KMS-11 (cell line): Measurements from ENCODE around the gene LARP7.
"Not testable (repeated sequence)": the region's sequence is repeated elsewhere in the genome, so short reads cannot be mapped to it uniquely, and the experiment has no call there.

Experiments used
- H2AFZ ChIP-seq: fragments of 200-600 bp; sonication (generic); 2 replicates; pipeline ENCODE4 v1.6.1; 2016; ENCODE audit warnings: antibody characterized with exemption, mixed run types, low read depth
- H3K27ac ChIP-seq: fragments of 200-600 bp; sonication (generic); 2 replicates; pipeline ENCODE4 v1.6.1; 2016; ENCODE audit warnings: mild to moderate bottlenecking, mixed run types
- H3K27me3 ChIP-seq: fragments of 200-600 bp; sonication (generic); 2 replicates; pipeline ENCODE4 v1.6.1; 2017; ENCODE audit warnings: mild to moderate bottlenecking, low read depth, mixed run types, moderate library complexity; ENCODE audit not compliant: insufficient read depth
- H3K36me3 ChIP-seq: fragments of 200-600 bp; sonication (generic); 2 replicates; pipeline ENCODE4 v1.6.1; 2017; ENCODE audit warnings: mild to moderate bottlenecking, mixed run types; ENCODE audit not compliant: insufficient read depth
- H3K4me1 ChIP-seq: fragments of 200-600 bp; sonication (generic); 2 replicates; pipeline ENCODE4 v1.6.1; 2016; ENCODE audit warnings: mild to moderate bottlenecking, low read depth, mixed run types; ENCODE audit not compliant: poor library complexity, severe bottlenecking
- H3K4me2 ChIP-seq: fragments of 200-600 bp; sonication (generic); 2 replicates; pipeline ENCODE4 v1.7.0; 2016; ENCODE audit warnings: mild to moderate bottlenecking, mixed run types
- H3K4me3 ChIP-seq: fragments of 200-600 bp; sonication (generic); IDR thresholded peaks from 2 replicates; pipeline ENCODE4 v1.6.1; 2017; ENCODE audit warnings: low read depth, low read length, mixed read lengths; ENCODE audit not compliant: insufficient read depth
- H3K79me2 ChIP-seq: fragments of 200-600 bp; sonication (generic); 2 replicates; pipeline ENCODE4 v1.6.1; 2016; ENCODE audit warnings: low read depth, mixed run types; ENCODE audit not compliant: insufficient read depth
- H3K9ac ChIP-seq: fragments of 200-600 bp; sonication (generic); 2 replicates; pipeline ENCODE4 v1.6.1; 2016; ENCODE audit warnings: mild to moderate bottlenecking, mixed run types
- H4K20me1 ChIP-seq: fragments of 200-600 bp; sonication (generic); 2 replicates; pipeline ENCODE4 v1.6.1; 2016; ENCODE audit warnings: mild to moderate bottlenecking, mixed run types; ENCODE audit not compliant: insufficient read depth
- CTCF ChIP-seq: fragments of 200-600 bp; sonication (generic); conservative IDR thresholded peaks from 2 replicates; pipeline ENCODE4 v1.6.1; 2017; ENCODE audit warnings: low read depth, mild to moderate bottlenecking, antibody characterized with exemption, low read length, moderate library complexity, mixed read lengths

LARP7 gene

GRCh38 chr4:112626228-112626627, 10.7 kb upstream of the LARP7 start:
- no peaks in the 10 kb centered on the region for H3K27me3 ChIP-seq
- no peak overlapping the region for H3K27ac ChIP-seq
- H3K4me2 ChIP-seq = no peak overlapping the region
- H2AFZ ChIP-seq = no peak overlapping the region
- H3K36me3 ChIP-seq = no peaks in the 10 kb centered on the region
- no peaks in the 10 kb centered on the region for H3K79me2 ChIP-seq
- H3K4me3 ChIP-seq = no peak overlapping the region
- H3K9ac ChIP-seq = no peak overlapping the region
- no peaks in the 10 kb centered on the region for H3K4me1 ChIP-seq
- TF ChIP-seq CTCF = no peak
- H4K20me1 ChIP-seq = no peaks in the 10 kb centered on the region

DNA sequence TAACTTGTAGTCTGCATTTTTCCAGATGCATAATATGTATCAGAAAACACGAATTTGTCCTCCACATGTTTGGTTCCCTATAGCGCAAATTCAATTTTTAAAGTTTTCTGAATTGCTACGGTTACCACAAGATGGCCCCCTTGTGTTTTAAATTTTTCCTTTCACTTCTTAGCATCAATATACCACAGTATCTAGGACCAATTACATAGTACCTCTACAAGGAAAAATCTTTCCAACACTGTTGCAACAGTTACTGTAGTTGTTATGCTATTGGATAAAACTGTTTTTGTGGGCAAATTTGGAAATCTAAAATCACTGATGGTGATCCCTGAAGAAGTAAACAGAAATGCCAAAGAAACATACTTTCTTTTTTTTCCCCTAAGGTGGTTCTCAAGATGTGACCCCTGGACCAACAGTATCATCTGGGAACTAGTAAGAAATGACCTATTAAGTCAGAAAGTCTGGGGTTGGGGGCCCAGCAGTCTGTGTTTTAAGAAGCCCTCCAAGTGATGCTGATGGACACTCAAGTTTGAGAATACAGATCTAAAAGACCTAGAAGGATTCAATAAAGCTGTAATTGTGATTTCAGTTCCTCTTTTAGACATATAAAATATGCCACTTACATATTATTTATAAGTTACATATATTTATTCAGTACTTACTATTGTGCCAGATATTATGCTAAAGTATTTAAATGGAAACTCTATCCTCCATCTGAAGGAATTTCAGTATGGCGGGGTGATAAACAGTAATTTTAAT, 3.3 kb upstream of the LARP7 start:
- H3K79me2 ChIP-seq = peaks cover 50% of the 10 kb centered on the region
- H3K9ac ChIP-seq = no peak overlapping the region
- no peaks in the 10 kb centered on the region for H3K27me3 ChIP-seq
- H3K4me3 ChIP-seq = no peak overlapping the region
- H3K36me3 ChIP-seq = no peaks in the 10 kb centered on the region
- no peak overlapping the region for H3K27ac ChIP-seq
- peaks cover 33% of the 10 kb centered on the region for H3K4me1 ChIP-seq
- H4K20me1 ChIP-seq = no peaks in the 10 kb centered on the region
- peak; percentile 68 for TF ChIP-seq CTCF
- no peak overlapping the region for H2AFZ ChIP-seq
- peak overlapping the region; percentile 10 for H3K4me2 ChIP-seq

DNA sequence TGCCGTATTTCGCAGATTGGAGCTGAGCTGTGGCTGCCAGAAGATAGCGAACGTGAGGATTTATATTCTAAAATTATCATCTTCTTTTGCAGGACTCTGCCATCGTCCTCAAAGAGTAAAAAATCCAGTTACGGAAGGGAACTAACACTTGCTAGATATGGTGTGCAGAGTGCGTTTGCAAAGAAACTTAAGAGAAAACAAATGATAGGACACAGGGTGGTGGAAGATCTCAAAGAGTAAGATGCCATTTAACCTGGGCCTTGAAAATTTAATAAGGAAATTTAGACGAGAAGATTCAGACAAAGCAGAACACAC, 566 bp downstream of the LARP7 start:
- H3K9ac ChIP-seq = peak overlapping the region; percentile 78
- peak; percentile 45; the same call in 1 of the 2 replicates for TF ChIP-seq CTCF
- H3K4me3 ChIP-seq = no peak overlapping the region
- peaks cover 48% of the 10 kb centered on the region for H3K4me1 ChIP-seq
- no peaks in the 10 kb centered on the region for H4K20me1 ChIP-seq
- peaks cover 60% of the 10 kb centered on the region for H3K79me2 ChIP-seq
- peak overlapping the region; percentile 72; the same call in 1 of the 2 replicates for H2AFZ ChIP-seq
- H3K36me3 ChIP-seq = no peaks in the 10 kb centered on the region
- H3K4me2 ChIP-seq = peak overlapping the region; percentile 75
- peak overlapping the region; percentile 81 for H3K27ac ChIP-seq
- H3K27me3 ChIP-seq = no peaks in the 10 kb centered on the region

GRCh38 chr4:112642526-112642925, 5.6 kb downstream of the LARP7 start:
- Histone ChIP-seq H3K4me3 (no peak overlapping the region), H4K20me1 (no peaks in the 10 kb centered on the region), H3K36me3 (no peaks in the 10 kb centered on the region), H3K27ac (no peak overlapping the region), H2AFZ (no peak overlapping the region), H3K79me2 (peaks cover 21% of the 10 kb centered on the region), H3K4me2 (no peak overlapping the region), H3K9ac (no peak overlapping the region), H3K4me1 (peaks cover 32% of the 10 kb centered on the region), H3K27me3 (no peaks in the 10 kb centered on the region)
- TF ChIP-seq CTCF = no peak

GRCh38 chr4:112644595-112645535, 7.9 kb downstream of the LARP7 start:
- H3K4me2 ChIP-seq, H3K27ac ChIP-seq, H3K4me3 ChIP-seq, H3K36me3 ChIP-seq, H2AFZ ChIP-seq, H3K9ac ChIP-seq, H3K79me2 ChIP-seq, H3K27me3 ChIP-seq, H4K20me1 ChIP-seq: not testable (repeated sequence)
- H3K4me1 ChIP-seq = peaks cover 13% of the 10 kb centered on the region
